WTC11 (cell line): ENCODE results near the gene DCAF11. TPM values are rescaled to one million over a fixed set of nuclear protein-coding genes. Genes with fewer than 3 reads are reported as not detected.

Experiments
- ATAC-seq: fragments of 200-7000 bp; cut with Tn5 transposase; 2 replicates; pipeline ENCODE4 v1.10.0; 2021; ENCODE audit warnings: mild to moderate bottlenecking, moderate library complexity
- CTCF ChIA-PET: fragments of 300-600 bp; sonication (Branson Sonifier 250); formaldehyde crosslinking; loops from one replicate; lab custom pipeline; 2021; ENCODE audit warnings: antibody characterized with exemption; lab: Charles Lee
- POLR2A ChIA-PET: fragments of 350-600 bp; sonication (Branson Sonifier 250); formaldehyde crosslinking; loops from one replicate; lab custom pipeline; 2021; ENCODE audit warnings: antibody characterized with exemption; lab: Charles Lee
- DNase-seq: peaks from one replicate; pipeline ENCODE4 v3.0.0; 2021; ENCODE audit warnings: low spot score
- H3K27ac Mint-ChIP-seq: 2 replicates; pipeline ENCODE4 v1.8.0; 2021; ENCODE audit warnings: mixed read lengths
- H3K27me3 Mint-ChIP-seq: 2 replicates; pipeline ENCODE4 v1.8.0; 2021; ENCODE audit warnings: low read depth, mild to moderate bottlenecking, moderate library complexity, mixed read lengths
- H3K36me3 Mint-ChIP-seq: 2 replicates; pipeline ENCODE4 v1.8.0; 2021; ENCODE audit warnings: mixed read lengths
- H3K4me1 Mint-ChIP-seq: 2 replicates; pipeline ENCODE4 v1.8.0; 2022; ENCODE audit warnings: mixed read lengths
- H3K4me3 Mint-ChIP-seq: 2 replicates; pipeline ENCODE4 v1.8.0; 2021; ENCODE audit warnings: mild to moderate bottlenecking, moderate library complexity, mixed read lengths
- H3K9me3 Mint-ChIP-seq: 2 replicates; pipeline ENCODE4 v1.8.0; 2021; ENCODE audit warnings: mixed read lengths
- CDX4 ChIP-seq: fragments of 250-450 bp; sonication (Bioruptor Pico); IDR thresholded peaks from 2 replicates; pipeline ENCODE4 v1.9.0; 2021; ENCODE audit warnings: moderate library complexity, mild to moderate bottlenecking, inconsistent platforms, borderline replicate concordance
- CTCF ChIP-seq: fragments of 200-600 bp; IDR thresholded peaks from 2 replicates; pipeline ENCODE4 v1.8.0; 2022; ENCODE audit warnings: antibody characterized with exemption
- ERG ChIP-seq: fragments of 250-450 bp; sonication (Bioruptor Pico); IDR thresholded peaks from 2 replicates; pipeline ENCODE4 v1.8.0; 2021; ENCODE audit warnings: mild to moderate bottlenecking
- ESRRA ChIP-seq: sonication (generic); formaldehyde crosslinking; IDR thresholded peaks from 2 replicates; pipeline ENCODE4 v1.8.1; 2022; ENCODE audit warnings: mild to moderate bottlenecking, missing genetic modification reagents, borderline replicate concordance
- ETV6 ChIP-seq: sonication (generic); formaldehyde crosslinking; IDR thresholded peaks from 2 replicates; pipeline ENCODE4 v1.8.1; 2022; ENCODE audit warnings: mild to moderate bottlenecking, missing genetic modification reagents
- FOXJ3 ChIP-seq: sonication (generic); formaldehyde crosslinking; IDR thresholded peaks from 2 replicates; pipeline ENCODE4 v1.9.0; 2021; ENCODE audit warnings: missing genetic modification reagents, mild to moderate bottlenecking, borderline replicate concordance
- FOXP4 ChIP-seq: sonication (generic); formaldehyde crosslinking; IDR thresholded peaks from 2 replicates; pipeline ENCODE4 v1.8.0; 2022; ENCODE audit warnings: mild to moderate bottlenecking, missing genetic modification reagents
- GABPB1 ChIP-seq: sonication (generic); formaldehyde crosslinking; IDR thresholded peaks from 2 replicates; pipeline ENCODE4 v1.8.1; 2023; ENCODE audit warnings: mild to moderate bottlenecking, missing genetic modification reagents
- GTF2I ChIP-seq: fragments of 250-450 bp; sonication (Bioruptor Pico); conservative IDR thresholded peaks from 2 replicates; pipeline ENCODE4 v1.4.0; 2021; ENCODE audit warnings: mild to moderate bottlenecking
- MAX ChIP-seq: sonication (generic); formaldehyde crosslinking; IDR thresholded peaks from 2 replicates; pipeline ENCODE4 v1.8.0; 2022; ENCODE audit warnings: mild to moderate bottlenecking, missing genetic modification reagents
- MXD4 ChIP-seq: fragments of 250-450 bp; sonication (Bioruptor Pico); IDR thresholded peaks from 2 replicates; pipeline ENCODE4 v1.8.0; 2021; ENCODE audit warnings: mild to moderate bottlenecking, moderate library complexity, borderline replicate concordance
- MYBL2 ChIP-seq: sonication (generic); formaldehyde crosslinking; IDR thresholded peaks from 2 replicates; pipeline ENCODE4 v1.8.1; 2023; ENCODE audit warnings: mild to moderate bottlenecking, moderate library complexity, missing genetic modification reagents
- OVOL2 ChIP-seq: fragments of 250-450 bp; sonication (Bioruptor Pico); IDR thresholded peaks from 2 replicates; pipeline ENCODE4 v1.9.0; 2021; ENCODE audit warnings: mild to moderate bottlenecking, borderline replicate concordance
- PRDM15 ChIP-seq: sonication (generic); formaldehyde crosslinking; IDR thresholded peaks from 2 replicates; pipeline ENCODE4 v1.8.0; 2022; ENCODE audit warnings: missing genetic modification reagents
- PRRX2 ChIP-seq: fragments of 250-450 bp; sonication (Bioruptor Pico); IDR thresholded peaks from 2 replicates; pipeline ENCODE4 v1.8.0; 2021; ENCODE audit warnings: mild to moderate bottlenecking
- RELA ChIP-seq: sonication (generic); formaldehyde crosslinking; IDR thresholded peaks from 2 replicates; pipeline ENCODE4 v1.8.1; 2022; ENCODE audit warnings: missing genetic modification reagents, mild to moderate bottlenecking, borderline replicate concordance
- RORB ChIP-seq: fragments of 250-450 bp; sonication (Bioruptor Pico); IDR thresholded peaks from 2 replicates; pipeline ENCODE4 v1.9.0; 2021; ENCODE audit warnings: mild to moderate bottlenecking
- SMAD4 ChIP-seq: sonication (generic); formaldehyde crosslinking; IDR thresholded peaks from 2 replicates; pipeline ENCODE4 v1.8.0; 2022; ENCODE audit warnings: mild to moderate bottlenecking, missing genetic modification reagents
- SOX15 ChIP-seq: fragments of 250-450 bp; sonication (Bioruptor Pico); IDR thresholded peaks from 2 replicates; pipeline ENCODE4 v1.9.0; 2021; ENCODE audit warnings: mild to moderate bottlenecking
- ZNF532 ChIP-seq: fragments of 250-450 bp; sonication (Bioruptor Pico); IDR thresholded peaks from 2 replicates; pipeline ENCODE4 v1.9.0; 2021; ENCODE audit warnings: mild to moderate bottlenecking, borderline replicate concordance
- total RNA-seq: library from RNA; stranded (reverse); gene quantifications from 3 replicates; pipeline ENCODE4 v1.2.3, GENCODE V29; 2021

Gene DCAF11
- total RNA-seq, 1 experiment from 2014 or later, result 73.6 TPM

- no peak for DNase-seq
- Mint-ChIP-seq H3K27me3 (no peaks in the 10 kb centered on the region), H3K36me3 (no peaks in the 10 kb centered on the region), H3K4me3 (no peak overlapping the region), H3K9me3 (no peaks in the 10 kb centered on the region), H3K27ac (no peak overlapping the region), H3K4me1 (no peaks in the 10 kb centered on the region)
- CTCF ChIA-PET, result interaction anchor here (0.6 to 2.8 kb wide), 5 partner anchors 11 to 65 kb away, joined by 3 to 19 read pairs (median 4); no protein-coding TSS in a partner anchor
- POLR2A ChIA-PET, result interaction anchor here (0.7 to 2.0 kb wide), 4 partner anchors 11 to 502 kb away, joined by 3 to 8 read pairs (median 4); partner anchors contain the start of gene EMC9
- TF ChIP-seq MAX (no peak), ESRRA (CRISPR knock-in tag) (no peak), GTF2I (CRISPR knock-in tag) (no peak)
- no peak for ATAC-seq
Measured at GRCh38 chr14:24068711-24069410, 45.7 kb upstream of the DCAF11 start.

- H3K4me1 Mint-ChIP-seq, result no peaks in the 10 kb centered on the region
- ChIA-PET CTCF (interaction anchor here (1.0 to 2.3 kb wide), 3 partner anchors 21 to 39 kb away, joined by 3 to 11 read pairs (median 4); no protein-coding TSS in a partner anchor), POLR2A (interaction anchor here (2.0 kb wide), 1 partner anchor 11 kb away, joined by 8 read pairs; no protein-coding TSS in a partner anchor)
- H3K27ac Mint-ChIP-seq, result no peak overlapping the region
- DNase-seq (no peak), ATAC-seq (no peak)
- H3K36me3 Mint-ChIP-seq, result no peaks in the 10 kb centered on the region
- H3K9me3 Mint-ChIP-seq, result no peaks in the 10 kb centered on the region
- no peaks in the 10 kb centered on the region for H3K27me3 Mint-ChIP-seq
- no peak overlapping the region for H3K4me3 Mint-ChIP-seq
- TF ChIP-seq FOXJ3 (CRISPR knock-in tag) (no peak), GABPB1 (CRISPR knock-in tag) (no peak), CDX4 (CRISPR knock-in tag) (no peak), SOX15 (no peak), OVOL2 (CRISPR knock-in tag) (no peak), PRRX2 (CRISPR knock-in tag) (no peak), FOXP4 (no peak), MYBL2 (no peak), ZNF532 (CRISPR knock-in tag) (no peak), RELA (CRISPR knock-in tag) (no peak), ERG (CRISPR knock-in tag) (no peak), PRDM15 (CRISPR knock-in tag) (no peak), SMAD4 (CRISPR knock-in tag) (no peak), CTCF (no peak), RORB (CRISPR knock-in tag) (no peak), MXD4 (CRISPR knock-in tag) (no peak), ETV6 (CRISPR knock-in tag) (no peak)
Measured at GRCh38 chr14:24069411-24069735, 45.2 kb upstream of the DCAF11 start.
